Brain pericyte (primary cell): Measurements from ENCODE around the gene COPZ2.

ENCODE experiments used
- DNase-seq: peaks from one replicate; pipeline ENCODE4 v3.0.0-alpha.2; 2012; ENCODE audit warnings: low read depth, low spot score

The COPZ2 gene

GRCh38 chr17:47986520-47986919, 51.1 kb downstream of the COPZ2 start:
- no peak for DNase-seq

GRCh38 chr17:47983492-47984223, 53.9 kb downstream of the COPZ2 start:
- DNase-seq, result no peak

- no peak for DNase-seq
Measured at GRCh38 chr17:47982645-47983390, 54.8 kb downstream of the COPZ2 start.

- DNase-seq, result no peak
Measured at GRCh38 chr17:47982091-47982617, 55.4 kb downstream of the COPZ2 start.

GRCh38 chr17:47981462-47981861, 56.1 kb downstream of the COPZ2 start:
- DNase-seq, result no peak

GRCh38 chr17:47980541-47980940, 57.1 kb downstream of the COPZ2 start:
- DNase-seq, result no peak

- DNase-seq, result no peak
Measured at GRCh38 chr17:47978324-47978723, 59.3 kb downstream of the COPZ2 start.
